ENCODE data around the gene HIVEP3. TPM values are rescaled to one million over a fixed set of nuclear protein-coding genes. Genes with fewer than 3 reads are reported as not detected.
A peak's percentile ranks its signal among the peaks of the same experiment; 100 is the strongest.

HIVEP3 gene
- total RNA-seq, 1 experiment from 2014 or later: not detected

GRCh38 chr1:41486053-41486370 lies 432.7 kb downstream of the HIVEP3 start:
- Histone ChIP-seq H3K36me3 (no peaks in the 10 kb centered on the region), H3K9me3 (no peaks in the 10 kb centered on the region), H3K27me3 (no peaks in the 10 kb centered on the region), H3K4me3 (no peak overlapping the region)
- no peak for DNase-seq

- H3K4me3 ChIP-seq: no peak overlapping the region
- peak; percentile 60 for DNase-seq
- H3K36me3 ChIP-seq: no peaks in the 10 kb centered on the region
- no peaks in the 10 kb centered on the region for H3K9me3 ChIP-seq
- no peaks in the 10 kb centered on the region for H3K27me3 ChIP-seq
Observed at GRCh38 chr1:41485605-41486004, 433.1 kb downstream of the HIVEP3 start.

GRCh38 chr1:41484402-41485241 lies 434.1 kb downstream of the HIVEP3 start, which contains the start of gene EDN2:
Gene EDN2, minus strand, starts transcription at chr1:41484683. Its CDS starts 82 bp downstream, at chr1:41484601.
- Histone ChIP-seq H3K4me3 (no peak within 1 kb of the TSS), H3K27me3 (no peaks in the 10 kb centered on the region), H3K9me3 (no peaks in the 10 kb centered on the region), H3K36me3 (no peaks in the 10 kb centered on the region)
- peak; percentile 61 for DNase-seq

GRCh38 chr1:41483960-41484401 lies 434.7 kb downstream of the HIVEP3 start:
- Histone ChIP-seq H3K4me3 (no peak overlapping the region), H3K36me3 (no peaks in the 10 kb centered on the region), H3K9me3 (no peaks in the 10 kb centered on the region), H3K27me3 (no peaks in the 10 kb centered on the region)
- DNase-seq: no peak

- H3K27me3 ChIP-seq: no peaks in the 10 kb centered on the region
- DNase-seq: no peak
Observed at GRCh38 chr1:41483001-41483850, 435.5 kb downstream of the HIVEP3 start.

GRCh38 chr1:41482001-41482765 lies 436.5 kb downstream of the HIVEP3 start:
- H3K9me3 ChIP-seq: no peaks in the 10 kb centered on the region

More at GRCh38 chr1:41483001-41483850, 435.5 kb downstream of the HIVEP3 start:
- H3K4me3 ChIP-seq: no peak overlapping the region
- H3K36me3 ChIP-seq: no peaks in the 10 kb centered on the region
- no peaks in the 10 kb centered on the region for H3K9me3 ChIP-seq

GRCh38 chr1:41481109-41481775 lies 437.5 kb downstream of the HIVEP3 start:
- Histone ChIP-seq H3K9me3 (no peaks in the 10 kb centered on the region), H3K27me3 (no peaks in the 10 kb centered on the region), H3K4me3 (no peak overlapping the region), H3K36me3 (no peaks in the 10 kb centered on the region)
- DNase-seq: no peak

More at GRCh38 chr1:41482001-41482765, 436.5 kb downstream of the HIVEP3 start:
- Histone ChIP-seq H3K4me3 (no peak overlapping the region), H3K36me3 (no peaks in the 10 kb centered on the region), H3K27me3 (no peaks in the 10 kb centered on the region)
- DNase-seq: peak; percentile 66

GRCh38 chr1:41480204-41481108 lies 438.3 kb downstream of the HIVEP3 start:
- H3K9me3 ChIP-seq: no peaks in the 10 kb centered on the region
- H3K4me3 ChIP-seq: no peak overlapping the region
- no peaks in the 10 kb centered on the region for H3K27me3 ChIP-seq
- peak; percentile 21 for DNase-seq
- H3K36me3 ChIP-seq: no peaks in the 10 kb centered on the region

- Histone ChIP-seq H3K9me3 (no peaks in the 10 kb centered on the region), H3K36me3 (no peaks in the 10 kb centered on the region), H3K27me3 (no peaks in the 10 kb centered on the region), H3K4me3 (no peak overlapping the region)
- DNase-seq: no peak
Observed at GRCh38 chr1:41479808-41480160, 438.9 kb downstream of the HIVEP3 start.

GRCh38 chr1:41479000-41479807 lies 439.5 kb downstream of the HIVEP3 start:
- H3K27me3 ChIP-seq: no peaks in the 10 kb centered on the region
- no peak overlapping the region for H3K4me3 ChIP-seq
- DNase-seq: peak; percentile 89
- no peaks in the 10 kb centered on the region for H3K9me3 ChIP-seq
- no peaks in the 10 kb centered on the region for H3K36me3 ChIP-seq

GRCh38 chr1:41478118-41478748 lies 440.5 kb downstream of the HIVEP3 start:
- DNase-seq: no peak
- Histone ChIP-seq H3K36me3 (no peaks in the 10 kb centered on the region), H3K4me3 (no peak overlapping the region), H3K27me3 (no peaks in the 10 kb centered on the region), H3K9me3 (no peaks in the 10 kb centered on the region)

- Histone ChIP-seq H3K36me3 (no peaks in the 10 kb centered on the region), H3K27me3 (no peaks in the 10 kb centered on the region), H3K4me3 (no peak overlapping the region), H3K9me3 (no peaks in the 10 kb centered on the region)
- peak; percentile 55 for DNase-seq
Observed at GRCh38 chr1:41476807-41477361, 441.8 kb downstream of the HIVEP3 start.

- DNase-seq: no peak
- Histone ChIP-seq H3K9me3 (no peaks in the 10 kb centered on the region), H3K27me3 (no peaks in the 10 kb centered on the region), H3K36me3 (no peaks in the 10 kb centered on the region), H3K4me3 (no peak overlapping the region)
Observed at GRCh38 chr1:41475859-41476567, 442.7 kb downstream of the HIVEP3 start.

GRCh38 chr1:41475346-41475745 lies 443.4 kb downstream of the HIVEP3 start:
- H3K36me3 ChIP-seq: no peaks in the 10 kb centered on the region
- no peaks in the 10 kb centered on the region for H3K9me3 ChIP-seq
- H3K27me3 ChIP-seq: no peaks in the 10 kb centered on the region
- H3K4me3 ChIP-seq: no peak overlapping the region
- no peak for DNase-seq

Data from MG63 (cell line).